AML-193 (cell line): Measurements from ENCODE around the gene KPNB1.

Experiments used
- DNase-seq, 2 experiments: peaks; one replicate each; lab custom pipeline; 2025; lab: John Stamatoyannopoulos, UW

The KPNB1 gene

GRCh38 chr17:47649153-47649971 is at the start of gene KPNB1:
TSS of gene KPNB1 (plus strand) at chr17:47649919. CDS start at chr17:47650245, 326 bp downstream.
- DNase-seq, result peak; percentile 100

DNA sequence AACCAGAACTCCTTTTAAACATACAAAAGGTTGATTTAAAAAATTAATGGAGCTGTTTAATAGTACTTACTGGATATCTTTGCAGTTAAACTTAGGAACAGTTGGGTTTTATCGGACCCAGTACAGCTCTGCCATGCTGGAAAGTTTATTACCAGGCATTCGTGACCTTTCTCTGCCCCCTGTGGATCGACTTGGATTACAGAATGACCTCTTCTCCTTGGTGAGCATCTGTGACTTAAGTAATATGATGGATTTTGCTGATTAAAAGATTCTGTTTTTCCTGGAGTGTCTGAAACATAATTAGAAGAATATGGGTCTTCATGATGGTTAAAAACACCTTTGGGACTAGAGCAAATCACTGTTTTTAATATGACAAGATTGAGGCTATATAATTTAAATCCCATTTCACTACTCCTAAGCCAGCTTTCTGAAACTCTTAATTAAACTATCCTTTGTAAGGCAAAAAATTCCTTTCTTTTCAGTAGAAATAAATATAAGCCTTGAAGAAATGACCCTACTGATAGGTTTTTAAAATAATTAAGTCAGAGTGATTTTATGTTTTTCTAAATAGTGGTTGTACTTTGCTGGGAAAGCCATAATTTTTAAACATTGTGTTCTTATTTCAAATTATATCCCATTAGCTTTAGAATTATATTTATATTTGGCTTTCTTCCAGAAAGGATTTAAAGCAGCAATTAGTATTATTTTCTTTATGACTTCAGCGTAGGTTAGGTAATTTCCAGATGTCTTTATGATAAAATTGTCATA is 45.7 kb upstream of the KPNB1 start:
- DNase-seq, result no peak

DNA sequence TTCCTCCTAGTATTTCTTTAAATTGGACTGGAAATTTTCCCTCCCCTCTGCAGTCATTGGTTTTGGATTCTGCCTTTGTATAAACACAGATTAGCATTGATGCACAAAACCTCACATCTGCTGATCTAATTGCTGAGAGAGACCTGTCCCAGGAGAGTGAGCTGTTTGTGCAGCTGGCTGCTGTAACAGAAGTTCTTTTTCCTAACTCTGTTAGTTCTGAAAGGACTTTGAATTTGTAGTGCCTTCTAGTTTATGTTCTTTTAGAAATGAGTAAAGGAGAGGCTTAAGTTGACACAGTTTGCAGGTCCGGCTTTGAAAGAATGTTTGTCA is 45.2 kb upstream of the KPNB1 start:
- no peak for DNase-seq

GRCh38 chr17:47605011-47605410 is 44.7 kb upstream of the KPNB1 start:
- no peak for DNase-seq

- no peak for DNase-seq
Observed at GRCh38 chr17:47607481-47607880, 42.2 kb upstream of the KPNB1 start.

DNA sequence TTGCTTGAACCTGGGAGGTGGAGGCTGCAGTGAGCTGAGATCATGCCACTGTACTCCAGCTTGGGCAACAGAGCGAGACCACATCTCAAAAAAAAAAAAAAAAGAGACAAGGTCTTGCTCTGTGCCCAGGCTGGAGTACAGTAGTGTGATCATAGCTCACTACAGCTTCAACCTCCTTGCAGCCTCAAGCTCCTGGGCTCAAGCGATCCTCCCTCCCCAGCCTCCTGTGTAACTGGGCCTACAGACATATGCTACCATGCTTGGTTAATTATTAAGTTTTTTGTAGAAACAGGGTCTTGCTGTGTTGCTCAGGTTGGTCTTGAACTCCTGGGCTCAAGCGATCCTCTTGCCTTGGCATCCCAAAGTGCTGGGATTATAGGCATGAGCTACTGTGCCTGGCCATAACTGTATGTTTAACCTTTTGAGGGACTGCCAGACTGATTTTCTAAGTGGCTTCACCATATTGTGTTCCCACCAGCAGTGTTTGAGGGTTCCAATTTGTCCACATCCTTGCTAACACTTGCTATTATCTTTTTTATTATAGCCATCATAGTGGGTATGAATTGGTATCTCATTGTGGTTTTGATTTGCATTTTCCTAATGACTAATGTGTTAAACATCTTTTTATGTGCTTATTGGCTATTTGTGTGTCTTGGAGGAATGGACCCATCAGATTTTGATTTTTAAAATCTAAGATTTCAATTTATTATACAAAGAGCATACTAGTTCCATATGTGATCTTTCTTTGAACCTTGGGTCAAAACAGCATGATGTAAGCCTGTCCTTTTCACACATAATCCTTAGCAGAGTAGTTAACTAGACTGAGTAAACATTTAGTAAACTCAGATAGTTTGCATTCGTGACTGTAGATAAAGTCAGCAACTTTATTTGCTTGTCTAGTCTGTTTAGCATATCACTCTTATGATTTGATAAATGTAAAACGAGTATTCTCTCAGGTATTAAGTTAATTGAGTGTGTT is 38.1 kb upstream of the KPNB1 start:
- DNase-seq, result no peak

DNA sequence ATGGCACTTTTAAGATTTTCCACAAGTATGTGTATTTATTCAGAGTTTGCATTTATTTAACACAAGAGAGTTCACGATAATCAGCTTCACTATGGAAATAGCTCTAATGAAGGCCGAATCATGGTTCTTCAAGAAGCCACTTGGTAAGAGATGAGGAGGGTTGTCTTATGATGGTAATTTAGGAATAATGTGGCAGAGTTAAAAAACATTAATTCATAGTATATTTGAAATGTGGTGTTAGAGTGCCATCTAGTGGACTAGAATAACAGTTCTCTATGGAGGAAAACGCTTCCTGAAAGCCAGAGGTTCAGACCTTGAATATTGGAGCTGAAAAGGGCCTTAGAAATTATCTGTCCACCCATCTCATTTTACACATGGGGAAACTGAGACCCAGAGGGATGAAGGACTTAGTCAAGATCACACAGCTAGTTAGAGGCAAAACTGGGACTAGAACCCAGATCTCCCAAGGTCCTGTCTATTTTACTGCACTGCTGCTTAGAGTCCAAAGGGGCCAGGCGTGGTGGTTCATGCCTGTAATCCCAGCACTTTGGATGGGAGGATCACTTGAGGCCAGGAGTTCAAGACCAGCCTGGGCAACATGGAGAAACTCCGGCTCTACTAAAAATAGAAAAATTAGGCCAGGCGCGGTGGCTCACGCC is 33.8 kb upstream of the KPNB1 start:
- peak; percentile 72 to 80 for DNase-seq

DNA sequence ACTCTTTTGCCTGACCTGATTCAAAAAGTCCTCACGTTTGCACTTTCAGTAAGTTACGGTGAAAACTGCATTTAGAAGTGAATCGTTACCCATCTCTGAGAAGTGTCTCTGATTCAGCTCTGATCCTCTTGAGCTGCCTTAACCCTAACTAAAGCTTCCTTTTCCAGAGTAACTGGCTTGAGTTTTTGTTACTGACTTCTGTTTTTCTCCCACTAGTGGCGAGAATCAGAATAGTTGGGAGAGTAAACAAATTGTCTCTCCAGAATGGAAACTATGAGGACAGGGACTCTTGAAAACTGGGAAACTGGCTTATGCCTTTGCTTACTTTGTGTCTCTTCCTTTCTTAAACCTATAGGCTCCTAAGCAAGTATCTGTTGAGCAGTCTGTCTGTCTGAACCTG is 31.3 kb upstream of the KPNB1 start:
- DNase-seq, result peak; percentile 10 to 19

DNA sequence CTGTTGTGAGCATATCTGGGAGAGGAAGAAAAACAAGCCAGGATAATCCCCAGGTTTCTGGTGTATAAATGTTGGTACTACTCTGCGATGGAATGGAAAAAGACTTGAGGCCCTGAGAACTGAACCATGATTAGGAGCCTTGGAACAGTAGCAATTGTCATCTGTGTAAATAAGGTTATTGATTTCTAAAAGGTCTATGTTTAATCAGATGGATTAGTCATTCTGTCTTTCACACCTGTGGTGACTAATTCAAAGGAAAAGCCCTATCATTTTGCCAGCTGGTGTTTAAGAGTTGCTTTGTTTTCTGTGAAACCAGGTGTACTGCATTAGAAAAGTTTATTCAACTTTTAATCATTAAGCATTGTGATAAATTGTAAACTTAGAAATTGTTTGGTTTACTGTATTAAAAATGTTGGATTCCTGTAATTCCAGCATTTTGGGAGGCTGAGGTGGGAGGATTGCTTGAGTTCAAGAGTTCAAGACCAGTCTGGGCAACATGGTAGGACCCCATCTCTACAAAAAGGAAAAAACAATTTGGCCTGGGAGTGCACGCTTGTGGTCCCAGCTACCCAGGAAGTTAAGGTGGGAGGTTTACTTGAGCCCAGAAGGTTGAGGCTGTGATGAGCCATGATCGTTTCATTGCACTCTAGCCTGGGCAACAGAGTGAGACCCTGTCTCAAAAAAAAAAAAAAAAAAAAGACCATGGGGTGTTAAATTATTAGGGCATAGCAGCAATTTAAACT is 29.0 kb upstream of the KPNB1 start:
- no peak for DNase-seq

GRCh38 chr17:47621293-47622179 is 28.2 kb upstream of the KPNB1 start:
- peak in 1 of 2 experiments; percentile 18 for DNase-seq

GRCh38 chr17:47622180-47622549 is 27.6 kb upstream of the KPNB1 start:
- no peak for DNase-seq

GRCh38 chr17:47624727-47625068 is 25.0 kb upstream of the KPNB1 start:
- DNase-seq, result no peak

- no peak for DNase-seq
Observed at GRCh38 chr17:47628014-47628566, 21.6 kb upstream of the KPNB1 start.

- no peak for DNase-seq
Observed at GRCh38 chr17:47629826-47630225, 19.9 kb upstream of the KPNB1 start.

- no peak for DNase-seq
Observed at GRCh38 chr17:47630614-47631013, 19.1 kb upstream of the KPNB1 start.

- DNase-seq, result no peak
Observed at GRCh38 chr17:47632991-47633390, 16.7 kb upstream of the KPNB1 start.

DNA sequence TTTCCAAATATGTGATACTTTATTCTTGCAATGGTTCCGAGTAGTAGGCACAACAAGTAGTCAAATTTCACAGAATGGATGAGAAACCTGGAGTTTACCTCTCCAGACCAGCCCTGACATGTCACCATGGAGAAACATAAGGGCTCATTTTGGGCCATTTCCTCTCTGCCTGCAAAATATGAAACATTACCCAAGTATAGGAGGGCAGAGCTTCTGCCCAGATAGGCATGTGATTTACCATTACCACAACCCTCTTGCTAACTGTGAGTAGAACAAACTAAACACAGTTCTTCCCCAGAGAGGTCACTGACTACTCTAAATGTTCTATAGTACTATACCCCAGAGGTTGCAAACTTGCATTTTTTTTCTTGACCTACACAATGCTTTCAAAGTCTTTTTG is 15.7 kb upstream of the KPNB1 start:
- DNase-seq, result peak; percentile 23 to 42

DNA sequence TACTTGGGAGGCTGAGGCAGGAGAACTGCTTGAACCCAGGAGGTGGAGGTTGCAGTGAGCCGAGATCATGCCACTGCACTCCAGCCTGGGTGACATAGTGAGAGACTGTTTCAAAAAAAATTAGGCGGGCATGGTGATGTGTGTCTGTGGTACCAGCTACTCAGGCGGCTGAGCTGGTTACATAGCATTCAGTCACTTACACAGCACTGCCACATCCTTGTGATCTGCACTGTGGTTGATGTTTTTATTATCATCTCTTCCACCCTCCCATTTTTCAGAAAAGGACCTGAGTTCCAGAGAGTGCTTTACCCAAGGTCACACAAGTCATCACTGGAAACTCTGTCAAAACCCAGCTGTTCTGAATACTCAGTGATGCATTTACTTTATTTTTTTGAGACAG is 14.8 kb upstream of the KPNB1 start:
- no peak for DNase-seq

DNA sequence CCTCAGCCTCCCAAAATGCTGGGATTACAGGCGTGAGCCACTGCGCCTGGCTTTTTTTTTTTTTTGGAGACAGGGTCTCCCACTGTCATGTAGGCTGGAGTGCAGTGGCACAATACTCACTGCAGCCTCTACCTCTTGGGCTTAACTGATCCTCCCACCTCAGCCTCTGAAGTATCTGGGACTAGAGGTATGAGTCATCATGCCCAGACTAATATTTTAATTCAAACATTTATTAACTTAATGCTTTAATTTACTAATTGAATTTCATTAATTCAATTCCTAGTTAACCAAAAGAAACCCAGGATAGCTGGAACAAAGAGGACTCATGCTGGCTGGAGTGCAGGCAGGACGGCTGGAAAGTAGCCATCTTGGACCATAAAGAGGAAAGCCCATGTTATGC is 14.0 kb upstream of the KPNB1 start:
- DNase-seq, result no peak
